Endothelial cell of umbilical vein (primary cell): ENCODE measurements around the gene ST6GAL1. TPM values are rescaled to one million over a fixed set of nuclear protein-coding genes. Genes with fewer than 3 reads are reported as not detected.

Experiments used
- BruUV-seq: library from RNA; stranded (reverse); fragments of 400-500 nt; replicated peaks from 2 replicates; lab custom pipeline; 2021; lab: Mats Ljungman, UMichigan
- CTCF ChIA-PET: fragments of 300-600, 350-600 bp; sonication (Branson Sonifier 250); formaldehyde crosslinking; loops from one replicate; lab custom pipeline; 2021; ENCODE audit warnings: antibody characterized with exemption, inconsistent platforms; lab: Charles Lee
- POLR2A ChIA-PET: fragments of 300-600, 350-600 bp; sonication (Branson Sonifier 250); formaldehyde crosslinking; loops from one replicate; lab custom pipeline; 2021; ENCODE audit warnings: antibody characterized with exemption, inconsistent platforms; lab: Charles Lee
- DNase-seq: peaks from one replicate; pipeline ENCODE4 v3.0.0-alpha.2; 2011; ENCODE audit warnings: low read depth, low spot score
- FAIRE-seq: peaks from 2 replicates; lab custom pipeline; 2011; peaks lifted over from hg19 to GRCh38; lab: Jason Lieb, UNC
- H2AFZ ChIP-seq: 2 replicates; pipeline ENCODE4 v1.6.0; 2012; ENCODE audit warnings: low read depth, low read length, control low read depth, inconsistent platforms
- H3K27ac ChIP-seq: 2 replicates; pipeline ENCODE4 v1.5.1; 2011; ENCODE audit warnings: low read depth, mild to moderate bottlenecking, control low read depth, low read length, moderate library complexity; ENCODE audit not compliant: insufficient read depth
- H3K27me3 ChIP-seq, 2 experiments: 2 replicates each; pipeline versions ENCODE4 v1.6.0 to v1.6.1; 2011; ENCODE audit warnings: low read length in 2 of 2, mixed read lengths in 1 of 2; ENCODE audit not compliant: control insufficient read depth in 2 of 2, insufficient read depth in 2 of 2
- H3K36me3 ChIP-seq, 2 experiments: 2 replicates in 1 of 2; 3 replicates in 1 of 2; pipeline ENCODE4 v1.5.1; 2011; ENCODE audit warnings: low read length in 2 of 2, mild to moderate bottlenecking in 1 of 2, moderate library complexity in 1 of 2; ENCODE audit not compliant: control insufficient read depth in 2 of 2, insufficient read depth in 2 of 2; ENCODE audit errors: extremely low read depth in 1 of 2
- H3K4me1 ChIP-seq: 3 replicates; pipeline ENCODE4 v1.5.1; 2011; ENCODE audit warnings: mild to moderate bottlenecking, low read length; ENCODE audit not compliant: control insufficient read depth, insufficient read depth; ENCODE audit errors: extremely low read depth
- H3K4me2 ChIP-seq: 2 replicates; pipeline ENCODE4 v1.6.1; 2011; ENCODE audit warnings: low read length, control low read depth, mixed read lengths; ENCODE audit not compliant: insufficient read depth
- H3K4me3 ChIP-seq, 3 experiments: fragments of 200-600 bp in 1 of 3; sonication (generic), shearing (Covaris generic) in 1 of 3; replicated peaks in 1 of 3; 2 replicates each; pipeline ENCODE4 v1.5.1; 2011 to 2016; ENCODE audit warnings: control low read depth in 3 of 3, low read length in 3 of 3, mild to moderate bottlenecking in 2 of 3, inconsistent platforms in 1 of 3, low read depth in 1 of 3, moderate library complexity in 1 of 3; ENCODE audit not compliant: insufficient read depth in 1 of 3
- H3K79me2 ChIP-seq: 2 replicates; pipeline ENCODE4 v1.6.0; 2012; ENCODE audit warnings: low read length, inconsistent platforms; ENCODE audit not compliant: control insufficient read depth, insufficient read depth
- H3K9ac ChIP-seq: replicated peaks from 2 replicates; pipeline ENCODE3; 2011; ENCODE audit warnings: low read length, control low read depth; ENCODE audit not compliant: insufficient read depth; ENCODE audit errors: extremely low read depth
- H3K9me1 ChIP-seq: replicated peaks from 3 replicates; pipeline ENCODE4 v1.6.0; 2011; ENCODE audit warnings: mild to moderate bottlenecking, low read length; ENCODE audit not compliant: control insufficient read depth, insufficient read depth; ENCODE audit errors: extremely low read depth
- H3K9me3 ChIP-seq: replicated peaks from 2 replicates; pipeline ENCODE4 v1.5.1; 2012; ENCODE audit warnings: low read length, inconsistent platforms; ENCODE audit not compliant: control insufficient read depth, insufficient read depth
- H4K20me1 ChIP-seq: replicated peaks from 2 replicates; pipeline ENCODE3; 2011; ENCODE audit warnings: mild to moderate bottlenecking, low read length; ENCODE audit not compliant: control insufficient read depth, insufficient read depth; ENCODE audit errors: extremely low read depth
- CTCF ChIP-seq, 2 donors: IDR thresholded peaks; 1 replicate in 1 of 2; 2 replicates in 1 of 2; pipeline ENCODE4 v1.5.1; 2011; ENCODE audit warnings: low read length in 2 of 2, mild to moderate bottlenecking in 2 of 2, moderate library complexity in 2 of 2, control low read depth in 1 of 2, inconsistent platforms in 1 of 2, low read depth in 1 of 2; ENCODE audit not compliant: insufficient read depth in 1 of 2; ENCODE audit errors: extremely low read depth in 1 of 2
- EZH2 ChIP-seq: IDR thresholded peaks from 2 replicates; pipeline ENCODE4 v1.6.1; 2012; ENCODE audit warnings: borderline replicate concordance, low read depth, mild to moderate bottlenecking, moderate library complexity, low read length, inconsistent platforms; ENCODE audit not compliant: severe bottlenecking
- FOS ChIP-seq: IDR thresholded peaks from 2 replicates; pipeline ENCODE4 v1.6.1; 2011; ENCODE audit warnings: mild to moderate bottlenecking, low read length, moderate library complexity, borderline replicate concordance; ENCODE audit not compliant: insufficient read depth
- GATA2 ChIP-seq: IDR thresholded peaks from 2 replicates; pipeline ENCODE4 v1.7.0; 2011; ENCODE audit warnings: low read depth, mild to moderate bottlenecking, moderate library complexity, mixed read lengths, low read length; ENCODE audit not compliant: insufficient read length, insufficient read depth
- JUN ChIP-seq: IDR thresholded peaks from 2 replicates; pipeline ENCODE4 v1.6.1; 2011; ENCODE audit warnings: borderline replicate concordance, low read depth; ENCODE audit not compliant: insufficient read length, insufficient read depth
- MAX ChIP-seq: IDR thresholded peaks from 2 replicates; pipeline ENCODE4 v1.6.1; 2011; ENCODE audit not compliant: insufficient read depth, insufficient read length
- MYC ChIP-seq: IDR thresholded peaks from one replicate; pipeline ENCODE4 v1.6.1; 2011; ENCODE audit warnings: mild to moderate bottlenecking, low read depth, low read length
- POLR2A ChIP-seq: IDR thresholded peaks from 2 replicates; pipeline ENCODE4 v1.6.1; 2012; ENCODE audit warnings: low read depth, mild to moderate bottlenecking, control low read depth, low read length
- POLR2AphosphoS5 ChIP-seq: IDR thresholded peaks from 2 replicates; pipeline ENCODE4 v1.6.1; 2012; ENCODE audit warnings: low read depth, mild to moderate bottlenecking, control low read depth, low read length, moderate library complexity; ENCODE audit not compliant: insufficient read depth
- dilution Hi-C: fragments of 300-500 bp; cut with MboI; formaldehyde crosslinking; loops from one replicate; pipeline ENCODE4 v1.15.0; 2019; ENCODE audit warnings: low sequenced_read_pairs; ENCODE audit not compliant: extremely low pct_ligation_motif_present
- intact Hi-C: fragments of 100-400 bp; cut with micrococcal nuclease; formaldehyde crosslinking; loops from one replicate; pipeline ENCODE4 v1.10.0; 2022
- polyA plus RNA-seq, 4 experiments: library from polyadenylated mRNA; depleted of rRNA in 3 of 4; stranded (reverse) in 3 of 4; unstranded in 1 of 4; fragments of >200 nt; gene quantifications; 2 replicates each; pipeline versions ENCODE4 v1.2.1 to v1.2.3, GENCODE V29; 2011 to 2012; ENCODE audit warnings: missing spikeins in 1 of 4
- total RNA-seq: library from RNA; stranded (reverse); gene quantifications from 2 replicates; pipeline ENCODE4 v1.2.3, GENCODE V29; 2021

Gene ST6GAL1
- total and polyA plus RNA-seq, 2 donors (not counting 3 experiments of a cell fraction or from before 2014, with no cell fraction given): 63.9 to 101 TPM

GRCh38 chr3:187072102-187072501 is 141.8 kb downstream of the ST6GAL1 start:
- ChIA-PET CTCF (interaction anchor here (0.6 kb wide), 1 partner anchor 9 kb away, joined by 3 read pairs; no protein-coding TSS in a partner anchor), POLR2A (no interaction called here)
- dilution Hi-C loops: no loop called here
- no TSS peak for BruUV-seq
- no peak overlapping the region for H2AFZ ChIP-seq
- H3K4me2 ChIP-seq: no peak overlapping the region
- DNase-seq (no peak), FAIRE-seq (no peak)
- no peaks in the 10 kb centered on the region for H3K4me1 ChIP-seq
- peaks cover 3 to 47% of the 10 kb centered on the region in 2 experiments for H3K36me3 ChIP-seq
- H3K27ac ChIP-seq: no peak overlapping the region
- H3K4me3 ChIP-seq: no peak overlapping the region
- H3K9ac ChIP-seq: no peak overlapping the region
- no peaks in the 10 kb centered on the region for H4K20me1 ChIP-seq
- no peaks in the 10 kb centered on the region for H3K79me2 ChIP-seq
- TF ChIP-seq EZH2 (no peak), MAX (no peak), POLR2A (no peak), FOS (no peak), POLR2AphosphoS5 (no peak), JUN (no peak), MYC (no peak)
- intact Hi-C loops: no loop called here
- H3K9me3 ChIP-seq: no peaks in the 10 kb centered on the region
- H3K27me3 ChIP-seq: no peaks in the 10 kb centered on the region
- no peaks in the 10 kb centered on the region for H3K9me1 ChIP-seq

GRCh38 chr3:187072511-187072910 is 142.2 kb downstream of the ST6GAL1 start:
- BruUV-seq: no TSS peak
- DNase-seq: no peak
- no peak overlapping the region for H2AFZ ChIP-seq
- no peaks in the 10 kb centered on the region for H3K79me2 ChIP-seq
- ChIA-PET CTCF (no interaction called here), POLR2A (no interaction called here)
- H3K4me3 ChIP-seq: no peak overlapping the region
- no peaks in the 10 kb centered on the region for H3K4me1 ChIP-seq
- intact Hi-C loops (no loop called here), dilution Hi-C loops (no loop called here)
- no peak overlapping the region for H3K9ac ChIP-seq
- TF ChIP-seq CTCF (IDR thresholded peaks at IDR 0.05; ENCODE audit: extremely low read depth in 1 of 2, insufficient read depth in 1 of 2, low read depth in 1 of 2, low read length in 2 of 2): no peak
- TF ChIP-seq JUN: no peak
- no peak for TF ChIP-seq EZH2
- no peak for TF ChIP-seq GATA2
- TF ChIP-seq POLR2AphosphoS5: no peak
- no peak for TF ChIP-seq FOS
- TF ChIP-seq POLR2A: no peak
- TF ChIP-seq MYC: no peak
- TF ChIP-seq MAX: no peak
- H3K27ac ChIP-seq: no peak overlapping the region
- H3K4me2 ChIP-seq: no peak overlapping the region
- no peaks in the 10 kb centered on the region for H3K27me3 ChIP-seq
- H3K9me1 ChIP-seq: no peaks in the 10 kb centered on the region
- no peaks in the 10 kb centered on the region for H3K9me3 ChIP-seq
- H4K20me1 ChIP-seq: no peaks in the 10 kb centered on the region
- peaks cover 3 to 51% of the 10 kb centered on the region in 2 experiments for H3K36me3 ChIP-seq
- FAIRE-seq: no peak
